K562 (cell line): ENCODE data around the gene ABCA7. TPM values are rescaled to one million over a fixed set of nuclear protein-coding genes. Genes with fewer than 3 reads are reported as not detected.

Experiments
- ATAC-seq: fragments of 200-7000 bp; cut with Tn5 transposase; 3 replicates; pipeline ENCODE4 v1.9.1; 2020; ENCODE audit warnings: moderate library complexity
- BruUV-seq: library from RNA; stranded (reverse); fragments of 400-500 nt; replicated peaks from 2 replicates; lab custom pipeline; 2021; lab: Mats Ljungman, UMichigan
- CTCF ChIA-PET: fragments of 300-600 bp; formaldehyde crosslinking; extraction: SDS; loops from one replicate; lab custom pipeline; 2021; ENCODE audit warnings: low intra/inter-chr PET ratio; lab: Yijun Ruan, JAX
- POLR2A ChIA-PET: fragments of 300-600, 350-650 bp; sonication (Branson Sonifier 250); formaldehyde crosslinking; extraction: SDS; loops from one replicate; lab custom pipeline; 2021; ENCODE audit warnings: antibody characterized with exemption, inconsistent platforms; lab: Yijun Ruan, JAX
- DNase-seq, 4 experiments: peaks; one replicate each; pipeline versions ENCODE4 v3.0.0 to v3.0.0-alpha.2; 2011 to 2018; ENCODE audit warnings: low spot score in 3 of 4, mixed read lengths in 3 of 4; ENCODE audit errors: extremely low read depth in 1 of 4
- FAIRE-seq: peaks from 2 replicates; lab custom pipeline; 2011; peaks lifted over from hg19 to GRCh38; lab: Jason Lieb, UNC
- H2AFZ ChIP-seq: 2 replicates; pipeline ENCODE4 v1.6.0; 2011; ENCODE audit warnings: low read depth, low read length, control low read depth, inconsistent platforms
- H3K27ac ChIP-seq: fragments of 200-600 bp; 3 replicates; pipeline ENCODE4 v1.8.0; 2011; ENCODE audit warnings: low read depth, mild to moderate bottlenecking, control low read depth, inconsistent platforms, low read length, moderate library complexity, mixed read lengths; ENCODE audit errors: extremely low read depth
- H3K27me3 ChIP-seq, 2 experiments: fragments of 300-600 bp in 1 of 2; 2 replicates in 1 of 2; 3 replicates in 1 of 2; pipeline versions ENCODE4 v1.6.0 to v1.8.0; 2011; ENCODE audit warnings: inconsistent platforms in 2 of 2, low read length in 2 of 2, mild to moderate bottlenecking in 1 of 2, mixed read lengths in 1 of 2, moderate library complexity in 1 of 2; ENCODE audit not compliant: control insufficient read depth in 2 of 2, insufficient read depth in 2 of 2
- H3K36me3 ChIP-seq: fragments of 300-600 bp; 3 replicates; pipeline ENCODE4 v1.8.0; 2011; ENCODE audit warnings: mild to moderate bottlenecking, low read length, inconsistent platforms; ENCODE audit not compliant: control insufficient read depth, insufficient read depth
- H3K4me1 ChIP-seq, 2 experiments: fragments of 200-600 bp in 1 of 2; replicated peaks in 1 of 2; 2 replicates in 1 of 2; 3 replicates in 1 of 2; pipeline versions ENCODE4 v1.5.1 to v1.8.0; 2011; ENCODE audit warnings: inconsistent platforms in 2 of 2, low read length in 2 of 2, mild to moderate bottlenecking in 1 of 2, mixed read lengths in 1 of 2, moderate library complexity in 1 of 2; ENCODE audit not compliant: control insufficient read depth in 2 of 2, insufficient read depth in 2 of 2
- H3K4me2 ChIP-seq: 2 replicates; pipeline ENCODE4 v1.6.1; 2011; ENCODE audit warnings: low read length, control low read depth, inconsistent platforms, mixed read lengths; ENCODE audit not compliant: insufficient read depth
- H3K4me3 ChIP-seq: fragments of 200-600 bp; sonication (generic), shearing (Covaris generic); 2 replicates; pipeline ENCODE4 v1.5.1; 2016; ENCODE audit warnings: control low read depth, inconsistent platforms
- H3K79me2 ChIP-seq: fragments of 200-600 bp; 3 replicates; pipeline ENCODE4 v1.8.0; 2011; ENCODE audit warnings: low read length, inconsistent platforms; ENCODE audit not compliant: control insufficient read depth, insufficient read depth
- H3K9ac ChIP-seq, 2 experiments: 2 replicates each; pipeline versions ENCODE4 v1.6.0 to v1.6.1; 2011; ENCODE audit warnings: low read depth in 2 of 2, low read length in 2 of 2, control low read depth in 1 of 2, inconsistent platforms in 1 of 2, mild to moderate bottlenecking in 1 of 2, mixed read lengths in 1 of 2; ENCODE audit not compliant: insufficient read depth in 1 of 2
- H3K9me1 ChIP-seq: one replicate; pipeline ENCODE4 v1.6.0; 2011; ENCODE audit warnings: inconsistent platforms, mild to moderate bottlenecking, low read length, moderate library complexity; ENCODE audit not compliant: control insufficient read depth, insufficient read depth
- H3K9me3 ChIP-seq: replicated peaks from 2 replicates; pipeline ENCODE4 v1.5.1; 2011; ENCODE audit warnings: low read depth, low read length, inconsistent platforms; ENCODE audit not compliant: control insufficient read depth, insufficient read depth
- H4K20me1 ChIP-seq: replicated peaks from 2 replicates; pipeline ENCODE4 v1.6.1; 2011; ENCODE audit warnings: low read length, inconsistent platforms, mixed read lengths; ENCODE audit not compliant: control insufficient read depth, insufficient read depth
- CTCFL ChIP-seq: IDR thresholded peaks from 2 replicates; pipeline ENCODE4 v1.6.1; 2011; ENCODE audit warnings: borderline replicate concordance, low read depth, mild to moderate bottlenecking, moderate library complexity, low read length; ENCODE audit not compliant: insufficient read depth, poor library complexity, severe bottlenecking
- E2F8 ChIP-seq: fragments of 450-650 bp; IDR thresholded peaks from 2 replicates; pipeline ENCODE4 v1.7.1; 2018; ENCODE audit warnings: mild to moderate bottlenecking, low read depth; ENCODE audit not compliant: partially characterized antibody
- EP400 ChIP-seq: fragments of 450-650 bp; IDR thresholded peaks from 2 replicates; pipeline ENCODE4 v1.6.1; 2017; ENCODE audit warnings: antibody characterized with exemption, mild to moderate bottlenecking, moderate library complexity
- KDM1A ChIP-seq, 2 experiments: fragments of 450-650 bp; IDR thresholded peaks; 2 replicates each; pipeline ENCODE4 v1.6.1; 2016; ENCODE audit warnings: mild to moderate bottlenecking in 2 of 2
- NKRF ChIP-seq: fragments of 450-650 bp; IDR thresholded peaks from 2 replicates; pipeline ENCODE4 v1.6.1; 2016; ENCODE audit warnings: borderline replicate concordance
- OTX1 ChIP-seq: fragments of 450-650 bp; formaldehyde crosslinking; IDR thresholded peaks from 2 replicates; pipeline ENCODE4 v1.4.0; 2022; ENCODE audit warnings: mild to moderate bottlenecking
- PHB2 ChIP-seq: fragments of 450-650 bp; IDR thresholded peaks from 2 replicates; pipeline ENCODE4 v1.6.1; 2017; ENCODE audit warnings: low read depth
- POLR2B ChIP-seq: fragments of 450-650 bp; IDR thresholded peaks from 2 replicates; pipeline ENCODE4 v1.6.1; 2018; ENCODE audit warnings: low read depth; ENCODE audit not compliant: partially characterized antibody
- RBM39 ChIP-seq: fragments of 200-400 bp; formaldehyde crosslinking; optimal IDR thresholded peaks from 2 replicates; pipeline ENCODE3; 2018; ENCODE audit warnings: low read depth, low read length
- TCF3 ChIP-seq: sonication (generic); formaldehyde crosslinking; IDR thresholded peaks from 2 replicates; pipeline ENCODE4 v1.4.0; 2020; ENCODE audit warnings: mild to moderate bottlenecking, missing genetic modification reagents
- THRAP3 ChIP-seq: fragments of 450-650 bp; IDR thresholded peaks from 2 replicates; pipeline ENCODE4 v1.6.1; 2016; ENCODE audit warnings: mild to moderate bottlenecking, inconsistent platforms, borderline replicate concordance
- ZBTB26 ChIP-seq: fragments of 450-650 bp; formaldehyde crosslinking; IDR thresholded peaks from 2 replicates; pipeline ENCODE4 v1.4.0; 2022; ENCODE audit warnings: missing genetic modification characterization
- WGBS: fragments of 100-300 bp; shearing (Covaris generic); methylation state at CpG from one replicate; pipeline ENCODE4 v1.1.6; 2016; ENCODE audit warnings: low coverage, mixed read lengths; ENCODE audit not compliant: insufficient coverage; ENCODE audit errors: missing lambda C conversion rate; 5-methylcytosine and 5-hydroxymethylcytosine counted together
- in situ Hi-C: fragments of 300-500 bp; cut with MboI; formaldehyde crosslinking; loops from 4 replicates; pipeline ENCODE4 v1.15.0; 2018; ENCODE audit warnings: inconsistent platforms, mixed read lengths
- intact Hi-C: fragments of 100-400 bp; cut with micrococcal nuclease; formaldehyde crosslinking; loops from 2 replicates; pipeline ENCODE4 v1.14.2; 2022
- polyA plus RNA-seq, 8 experiments: library from polyadenylated mRNA; depleted of rRNA in 4 of 8; stranded (reverse) in 5 of 8; unstranded in 3 of 8; fragments of >200 nt; fragmentation: Nextera tagmentation in 2 of 8; fragmentation: Illumina TruSeq in 1 of 8; extraction: Ambion mirVana in 2 of 8; extraction: Trizol in 1 of 8; gene quantifications; 2 replicates each; pipeline versions ENCODE4 v1.2.1 to v1.2.3, GENCODE V29; 2011 to 2014; ENCODE audit warnings: inconsistent platforms in 1 of 8, missing spikeins in 1 of 8
- total RNA-seq, 7 experiments: library from RNA; depleted of rRNA in 6 of 7; stranded (reverse); fragments of >200 nt in 6 of 7; fragmentation: Illumina TruSeq in 2 of 7; extraction: Trizol in 2 of 7; gene quantifications; 2 replicates each; pipeline versions ENCODE4 v1.2.1 to v1.2.3, GENCODE V29; 2011 to 2021; ENCODE audit warnings: low replicate concordance in 1 of 7

Gene ABCA7
- total and polyA plus RNA-seq, 9 of the 15 experiments (the other 6 are each of a cell fraction or from before 2014, with no cell fraction given) = 2.3 to 96.1 (median 31.2) TPM

GRCh38 chr19:1085053-1085658 is 45.2 kb downstream of the ABCA7 start:
- Histone ChIP-seq H4K20me1 (no peaks in the 10 kb centered on the region), H3K9ac (peak overlapping the region in 1 of 2 experiments; percentile 31; a peak in 2 of 4 replicates), H3K36me3 (peaks cover 56% of the 10 kb centered on the region; the same call in 2 of the 3 replicates), H3K4me1 (peaks cover 6 to 79% of the 10 kb centered on the region in 2 experiments), H3K9me3 (no peaks in the 10 kb centered on the region), H3K9me1 (peaks cover 3% of the 10 kb centered on the region), H3K4me3 (no peak overlapping the region), H3K4me2 (no peak overlapping the region), H3K79me2 (no peaks in the 10 kb centered on the region), H2AFZ (no peak overlapping the region), H3K27ac (no peak overlapping the region), H3K27me3 (no peaks in the 10 kb centered on the region)
- in situ Hi-C loops (no loop called here), intact Hi-C loops (no loop called here)
- ATAC-seq (no peak), FAIRE-seq (peak; percentile 42), DNase-seq (no peak)
- no TSS peak for BruUV-seq
- ChIA-PET POLR2A (interaction anchor here (1.2 to 5.3 kb wide), 4 partner anchors 9 to 352 kb away, joined by 3 to 45 read pairs (median 8); partner anchors contain the start of genes GPX4 and POLR2E), CTCF (no interaction called here)
- 63% methylated on average over 8 of the region's 8 CpGs for WGBS
- no peak for TF ChIP-seq CTCFL
- TF ChIP-seq KDM1A (IDR thresholded peaks at IDR 0.05) = no peak
- TF ChIP-seq E2F8 = peak; percentile 55
- TF ChIP-seq OTX1 (CRISPR knock-in tag) = peak; percentile 92
- peak; percentile 81; the same call in 1 of the 2 replicates for TF ChIP-seq ZBTB26
- TF ChIP-seq PHB2 = 0 out of 2 replicates have a peak, but pooled peaks have one; percentile 22
- TF ChIP-seq NKRF = 0 out of 2 replicates have a peak, but pooled peaks have one; percentile 20
- no peak for TF ChIP-seq TCF3
- no peak for TF ChIP-seq EP400
- no peak for TF ChIP-seq RBM39
- TF ChIP-seq THRAP3 = peak; percentile 27; the same call in 1 of the 2 replicates
- peak; percentile 92 for TF ChIP-seq POLR2B
